Middle frontal gyrus (tissue), 1 donor: ENCODE data around the gene KLHDC1.
"Not testable (repeated sequence)": the region's sequence is repeated elsewhere in the genome, so short reads cannot be mapped to it uniquely, and the experiment has no call there.

Experiments
- DNase-seq: peaks from one replicate; pipeline ENCODE4 v3.0.0-alpha.2; 2015; ENCODE audit warnings: low spot score; ENCODE audit errors: extremely low spot score

KLHDC1 gene

GRCh38 chr14:49721733-49722435 lies 29.0 kb downstream of the KLHDC1 start:
- DNase-seq, result not testable (repeated sequence)

- DNase-seq, result no peak
Observed at GRCh38 chr14:49727171-49727570, 34.3 kb downstream of the KLHDC1 start.

GRCh38 chr14:49732896-49733295 lies 40.0 kb downstream of the KLHDC1 start:
- no peak for DNase-seq

GRCh38 chr14:49733836-49734235 lies 40.9 kb downstream of the KLHDC1 start:
- no peak for DNase-seq

- not testable (repeated sequence) for DNase-seq
Observed at GRCh38 chr14:49735669-49736068, 42.7 kb downstream of the KLHDC1 start.

GRCh38 chr14:49745191-49745590 lies 52.3 kb downstream of the KLHDC1 start:
- no peak for DNase-seq

- DNase-seq, result not testable (repeated sequence)
Observed at GRCh38 chr14:49746476-49746875, 53.6 kb downstream of the KLHDC1 start.

GRCh38 chr14:49754570-49755097 lies 61.7 kb downstream of the KLHDC1 start:
- DNase-seq, result no peak

- no peak for DNase-seq
Observed at GRCh38 chr14:49755378-49755777, 62.5 kb downstream of the KLHDC1 start.

GRCh38 chr14:49761839-49762551 lies 69.1 kb downstream of the KLHDC1 start:
- no peak for DNase-seq

GRCh38 chr14:49766839-49767238 lies 73.9 kb downstream of the KLHDC1 start:
- DNase-seq, result no peak

GRCh38 chr14:49767270-49767570 lies 74.3 kb downstream of the KLHDC1 start:
- DNase-seq, result no peak

GRCh38 chr14:49767571-49768300 lies 74.8 kb downstream of the KLHDC1 start, which contains the start of gene KLHDC2:
Gene KLHDC2, plus strand, starts transcription at chr14:49768153. Its CDS starts 316 bp downstream, at chr14:49768469.
- peak; percentile 83 for DNase-seq

GRCh38 chr14:49768301-49769121 lies 75.6 kb downstream of the KLHDC1 start:
- no peak for DNase-seq

- no peak for DNase-seq
Observed at GRCh38 chr14:49769171-49769570, 76.3 kb downstream of the KLHDC1 start.

GRCh38 chr14:49769581-49770211 lies 76.8 kb downstream of the KLHDC1 start:
- no peak for DNase-seq

GRCh38 chr14:49770212-49770817 lies 77.4 kb downstream of the KLHDC1 start:
- no peak for DNase-seq

GRCh38 chr14:49771691-49772090 lies 78.8 kb downstream of the KLHDC1 start:
- not testable (repeated sequence) for DNase-seq

- DNase-seq, result no peak
Observed at GRCh38 chr14:49774106-49774505, 81.2 kb downstream of the KLHDC1 start.

GRCh38 chr14:49778421-49778820 lies 85.5 kb downstream of the KLHDC1 start:
- DNase-seq, result no peak
